ENCODE results near the gene RPS8.

- TF ChIP-seq CTCF (IDR thresholded peaks at IDR 0.05) = no peak
- TF ChIP-seq POLR2AphosphoS5 (IDR thresholded peaks at IDR 0.05) = no peak
- TF ChIP-seq POLR2A (IDR thresholded peaks at IDR 0.05) = no peak
Measured at GRCh38 chr1:44778705-44779576, 3.6 kb downstream of the RPS8 start.
